KMS-11 (cell line): ENCODE measurements around the gene GALNT5.

Experiments used
- H2AFZ ChIP-seq: fragments of 200-600 bp; sonication (generic); 2 replicates; pipeline ENCODE4 v1.6.1; 2016; ENCODE audit warnings: antibody characterized with exemption, mixed run types, low read depth
- H3K27ac ChIP-seq: fragments of 200-600 bp; sonication (generic); 2 replicates; pipeline ENCODE4 v1.6.1; 2016; ENCODE audit warnings: mild to moderate bottlenecking, mixed run types
- H3K27me3 ChIP-seq: fragments of 200-600 bp; sonication (generic); 2 replicates; pipeline ENCODE4 v1.6.1; 2017; ENCODE audit warnings: mild to moderate bottlenecking, low read depth, mixed run types, moderate library complexity; ENCODE audit not compliant: insufficient read depth
- H3K36me3 ChIP-seq: fragments of 200-600 bp; sonication (generic); 2 replicates; pipeline ENCODE4 v1.6.1; 2017; ENCODE audit warnings: mild to moderate bottlenecking, mixed run types; ENCODE audit not compliant: insufficient read depth
- H3K4me1 ChIP-seq: fragments of 200-600 bp; sonication (generic); 2 replicates; pipeline ENCODE4 v1.6.1; 2016; ENCODE audit warnings: mild to moderate bottlenecking, low read depth, mixed run types; ENCODE audit not compliant: poor library complexity, severe bottlenecking
- H3K4me2 ChIP-seq: fragments of 200-600 bp; sonication (generic); 2 replicates; pipeline ENCODE4 v1.7.0; 2016; ENCODE audit warnings: mild to moderate bottlenecking, mixed run types
- H3K4me3 ChIP-seq: fragments of 200-600 bp; sonication (generic); IDR thresholded peaks from 2 replicates; pipeline ENCODE4 v1.6.1; 2017; ENCODE audit warnings: low read depth, low read length, mixed read lengths; ENCODE audit not compliant: insufficient read depth
- H3K79me2 ChIP-seq: fragments of 200-600 bp; sonication (generic); 2 replicates; pipeline ENCODE4 v1.6.1; 2016; ENCODE audit warnings: low read depth, mixed run types; ENCODE audit not compliant: insufficient read depth
- H3K9ac ChIP-seq: fragments of 200-600 bp; sonication (generic); 2 replicates; pipeline ENCODE4 v1.6.1; 2016; ENCODE audit warnings: mild to moderate bottlenecking, mixed run types
- H4K20me1 ChIP-seq: fragments of 200-600 bp; sonication (generic); 2 replicates; pipeline ENCODE4 v1.6.1; 2016; ENCODE audit warnings: mild to moderate bottlenecking, mixed run types; ENCODE audit not compliant: insufficient read depth
- TF ChIP-seq, protein P1 (sequence below): fragments of 200-600 bp; sonication (generic); conservative IDR thresholded peaks from 2 replicates; pipeline ENCODE4 v1.6.1; 2017; ENCODE audit warnings: low read depth, mild to moderate bottlenecking, antibody characterized with exemption, low read length, moderate library complexity, mixed read lengths

Gene GALNT5, protein sequence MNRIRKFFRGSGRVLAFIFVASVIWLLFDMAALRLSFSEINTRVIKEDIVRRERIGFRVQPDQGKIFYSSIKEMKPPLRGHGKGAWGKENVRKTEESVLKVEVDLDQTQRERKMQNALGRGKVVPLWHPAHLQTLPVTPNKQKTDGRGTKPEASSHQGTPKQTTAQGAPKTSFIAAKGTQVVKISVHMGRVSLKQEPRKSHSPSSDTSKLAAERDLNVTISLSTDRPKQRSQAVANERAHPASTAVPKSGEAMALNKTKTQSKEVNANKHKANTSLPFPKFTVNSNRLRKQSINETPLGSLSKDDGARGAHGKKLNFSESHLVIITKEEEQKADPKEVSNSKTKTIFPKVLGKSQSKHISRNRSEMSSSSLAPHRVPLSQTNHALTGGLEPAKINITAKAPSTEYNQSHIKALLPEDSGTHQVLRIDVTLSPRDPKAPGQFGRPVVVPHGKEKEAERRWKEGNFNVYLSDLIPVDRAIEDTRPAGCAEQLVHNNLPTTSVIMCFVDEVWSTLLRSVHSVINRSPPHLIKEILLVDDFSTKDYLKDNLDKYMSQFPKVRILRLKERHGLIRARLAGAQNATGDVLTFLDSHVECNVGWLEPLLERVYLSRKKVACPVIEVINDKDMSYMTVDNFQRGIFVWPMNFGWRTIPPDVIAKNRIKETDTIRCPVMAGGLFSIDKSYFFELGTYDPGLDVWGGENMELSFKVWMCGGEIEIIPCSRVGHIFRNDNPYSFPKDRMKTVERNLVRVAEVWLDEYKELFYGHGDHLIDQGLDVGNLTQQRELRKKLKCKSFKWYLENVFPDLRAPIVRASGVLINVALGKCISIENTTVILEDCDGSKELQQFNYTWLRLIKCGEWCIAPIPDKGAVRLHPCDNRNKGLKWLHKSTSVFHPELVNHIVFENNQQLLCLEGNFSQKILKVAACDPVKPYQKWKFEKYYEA

GRCh38 chr2:157257312-157258252 lies at the start of gene GALNT5:
Gene GALNT5 (plus strand): TSS chr2:157257705. CDS start chr2:157258083, 378 bp downstream.
- peak within 1 kb of the TSS; percentile 49 for H3K4me3 ChIP-seq
- peak within 1 kb of the TSS; percentile 39; the same call in 1 of the 2 replicates for H3K27ac ChIP-seq
- H3K4me1 ChIP-seq = peaks cover 55% of the 10 kb centered on the region
- H3K27me3 ChIP-seq = no peaks in the 10 kb centered on the region
- H3K79me2 ChIP-seq = no peaks in the 10 kb centered on the region
- TF ChIP-seq, protein P1, sequence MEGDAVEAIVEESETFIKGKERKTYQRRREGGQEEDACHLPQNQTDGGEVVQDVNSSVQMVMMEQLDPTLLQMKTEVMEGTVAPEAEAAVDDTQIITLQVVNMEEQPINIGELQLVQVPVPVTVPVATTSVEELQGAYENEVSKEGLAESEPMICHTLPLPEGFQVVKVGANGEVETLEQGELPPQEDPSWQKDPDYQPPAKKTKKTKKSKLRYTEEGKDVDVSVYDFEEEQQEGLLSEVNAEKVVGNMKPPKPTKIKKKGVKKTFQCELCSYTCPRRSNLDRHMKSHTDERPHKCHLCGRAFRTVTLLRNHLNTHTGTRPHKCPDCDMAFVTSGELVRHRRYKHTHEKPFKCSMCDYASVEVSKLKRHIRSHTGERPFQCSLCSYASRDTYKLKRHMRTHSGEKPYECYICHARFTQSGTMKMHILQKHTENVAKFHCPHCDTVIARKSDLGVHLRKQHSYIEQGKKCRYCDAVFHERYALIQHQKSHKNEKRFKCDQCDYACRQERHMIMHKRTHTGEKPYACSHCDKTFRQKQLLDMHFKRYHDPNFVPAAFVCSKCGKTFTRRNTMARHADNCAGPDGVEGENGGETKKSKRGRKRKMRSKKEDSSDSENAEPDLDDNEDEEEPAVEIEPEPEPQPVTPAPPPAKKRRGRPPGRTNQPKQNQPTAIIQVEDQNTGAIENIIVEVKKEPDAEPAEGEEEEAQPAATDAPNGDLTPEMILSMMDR = no peak
- H3K9ac ChIP-seq = no peak within 1 kb of the TSS
- H3K36me3 ChIP-seq = no peaks in the 10 kb centered on the region
- H2AFZ ChIP-seq = peak within 1 kb of the TSS; percentile 4; the same call in 1 of the 2 replicates
- peak within 1 kb of the TSS; percentile 35 for H3K4me2 ChIP-seq
- H4K20me1 ChIP-seq = no peaks in the 10 kb centered on the region

DNA sequence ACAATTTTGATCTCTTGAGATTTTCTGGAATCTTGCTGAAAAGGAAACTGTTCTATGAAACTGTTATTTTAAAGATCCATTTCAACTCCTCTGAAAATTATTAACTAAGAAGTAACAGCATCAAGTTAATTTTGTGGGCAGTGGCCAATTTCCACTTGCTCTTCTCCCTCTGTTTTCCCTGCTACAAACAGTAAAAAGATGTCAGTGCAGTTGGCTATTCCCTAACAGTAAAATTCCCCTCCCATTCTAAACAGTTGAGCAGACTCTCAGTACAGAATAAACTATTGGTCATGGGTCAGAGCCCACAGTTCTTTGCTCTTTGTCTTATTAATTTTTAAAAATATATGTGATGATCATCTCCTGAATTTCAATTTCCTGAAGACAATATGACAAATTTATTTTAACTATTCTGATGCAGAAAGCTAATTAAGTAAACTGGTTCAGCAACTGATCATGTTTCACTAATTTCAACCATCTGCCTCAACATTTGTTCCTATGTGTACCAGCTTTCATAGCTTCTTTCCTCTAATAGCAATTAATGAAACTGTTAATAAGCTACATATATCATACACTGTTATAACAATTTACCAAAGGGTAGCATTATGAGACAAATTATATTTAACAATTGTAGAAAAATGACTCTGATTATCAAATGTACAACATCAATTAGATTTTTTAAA lies 41.1 kb upstream of the GALNT5 start:
- no peak overlapping the region for H3K4me2 ChIP-seq
- H3K9ac ChIP-seq = no peak overlapping the region
- no peaks in the 10 kb centered on the region for H4K20me1 ChIP-seq
- no peaks in the 10 kb centered on the region for H3K79me2 ChIP-seq
- TF ChIP-seq, protein P1 = no peak
- no peak overlapping the region for H2AFZ ChIP-seq
- H3K36me3 ChIP-seq = no peaks in the 10 kb centered on the region
- no peak overlapping the region for H3K27ac ChIP-seq
- H3K27me3 ChIP-seq = no peaks in the 10 kb centered on the region
- H3K4me1 ChIP-seq = no peaks in the 10 kb centered on the region
- H3K4me3 ChIP-seq = no peak overlapping the region

DNA sequence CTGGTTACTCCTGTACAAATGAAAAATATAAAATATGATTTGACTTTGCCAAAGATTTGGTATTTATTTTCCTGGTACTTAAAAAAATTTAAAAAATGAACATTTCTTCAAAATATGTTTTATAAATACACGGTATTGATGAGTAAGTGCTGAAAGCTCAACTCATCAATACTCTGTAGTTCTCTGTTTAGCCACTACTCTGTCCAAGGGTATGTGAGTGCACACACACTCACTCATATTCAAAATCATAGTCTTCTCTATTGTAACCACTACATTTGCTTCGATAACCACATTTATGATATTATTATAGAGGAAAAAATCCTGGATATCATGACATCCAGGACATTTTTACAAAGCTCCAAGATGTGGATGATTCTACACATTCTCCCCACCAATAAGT lies 40.1 kb upstream of the GALNT5 start:
- Histone ChIP-seq H3K4me1 (no peaks in the 10 kb centered on the region), H4K20me1 (no peaks in the 10 kb centered on the region), H3K27me3 (no peaks in the 10 kb centered on the region), H3K9ac (no peak overlapping the region), H3K4me2 (no peak overlapping the region), H3K79me2 (no peaks in the 10 kb centered on the region), H3K36me3 (no peaks in the 10 kb centered on the region), H3K4me3 (no peak overlapping the region), H2AFZ (no peak overlapping the region), H3K27ac (no peak overlapping the region)
- TF ChIP-seq, protein P1 = no peak
